Astrocyte of the hippocampus (primary cell): ENCODE data around the gene ZP1.

ENCODE experiments used
- DNase-seq: peaks from one replicate; pipeline ENCODE4 v3.0.0; 2011; ENCODE audit warnings: low read depth, low spot score

Gene ZP1

GRCh38 chr11:60858236-60858635, 9.1 kb upstream of the ZP1 start:
- no peak for DNase-seq

- no peak for DNase-seq
Measured at GRCh38 chr11:60858731-60859464, 8.4 kb upstream of the ZP1 start.

- DNase-seq, result no peak
Measured at GRCh38 chr11:60859616-60860250, 7.6 kb upstream of the ZP1 start.

- no peak for DNase-seq
Measured at GRCh38 chr11:60860943-60861342, 6.4 kb upstream of the ZP1 start.

GRCh38 chr11:60862171-60862570, 5.2 kb upstream of the ZP1 start:
- DNase-seq, result no peak

GRCh38 chr11:60863550-60864521, 3.5 kb upstream of the ZP1 start:
- DNase-seq, result no peak

GRCh38 chr11:60864856-60865513, 2.4 kb upstream of the ZP1 start:
- no peak for DNase-seq

GRCh38 chr11:60867871-60868681, 734 bp downstream of the ZP1 start:
- DNase-seq, result no peak

GRCh38 chr11:60868682-60869450, 1.5 kb downstream of the ZP1 start:
- DNase-seq, result no peak

GRCh38 chr11:60869451-60869825, 2.1 kb downstream of the ZP1 start:
- DNase-seq, result no peak

GRCh38 chr11:60870276-60870675, 2.9 kb downstream of the ZP1 start:
- DNase-seq, result no peak

- no peak for DNase-seq
Measured at GRCh38 chr11:60870733-60871377, 3.5 kb downstream of the ZP1 start.

- peak; percentile 57 for DNase-seq
Measured at GRCh38 chr11:60871378-60872061, 4.2 kb downstream of the ZP1 start.

GRCh38 chr11:60872124-60872960, 5.0 kb downstream of the ZP1 start:
- no peak for DNase-seq

GRCh38 chr11:60872961-60873524, 5.7 kb downstream of the ZP1 start:
- peak; percentile 76 for DNase-seq

- DNase-seq, result no peak
Measured at GRCh38 chr11:60873533-60873932, 6.2 kb downstream of the ZP1 start.

- no peak for DNase-seq
Measured at GRCh38 chr11:60874421-60875365, 7.4 kb downstream of the ZP1 start.
